Breast epithelium (tissue), 3 donors: ENCODE results near the gene ZNF236.

Experiments used
- CTCF ChIP-seq, 3 donors: fragments of 450-650 bp; IDR thresholded peaks; one replicate each; pipeline ENCODE4 v1.5.1; 2016 to 2017; ENCODE audit warnings: antibody characterized with exemption in 3 of 3, mild to moderate bottlenecking in 3 of 3, moderate library complexity in 3 of 3
- POLR2A ChIP-seq: fragments of 450-650 bp; IDR thresholded peaks from one replicate; pipeline ENCODE4 v1.6.1; 2016; ENCODE audit warnings: antibody characterized with exemption, mild to moderate bottlenecking, moderate library complexity
- POLR2AphosphoS5 ChIP-seq, 3 donors: sonication (generic); formaldehyde crosslinking; IDR thresholded peaks; one replicate each; pipeline ENCODE4 v1.6.1; 2017; ENCODE audit warnings: antibody characterized with exemption in 3 of 3

GRCh38 chr18:76951456-76952247, 129.3 kb downstream of the ZNF236 start:
- TF ChIP-seq POLR2A: no peak
- no peak for TF ChIP-seq CTCF (IDR thresholded peaks at IDR 0.05)
- TF ChIP-seq POLR2AphosphoS5 (IDR thresholded peaks at IDR 0.05): no peak
